ENCODE results near the gene RASD1. TPM values are rescaled to one million over a fixed set of nuclear protein-coding genes. Genes with fewer than 3 reads are reported as not detected.

Gene RASD1
- total RNA-seq, 1 donor from 2014 or later = 0.96 TPM

Other genes with a start within 250 kb of the RASD1 start
- 67.2 TPM for gene COPS3, start 215.1 kb downstream of the RASD1 start, total RNA-seq (ENCODE audit: insufficient read depth, low replicate concordance)
- gene NT5M, start 193.0 kb downstream of the RASD1 start, total RNA-seq (ENCODE audit: insufficient read depth, low replicate concordance) = 8.4 TPM
- gene MED9, start 19.4 kb downstream of the RASD1 start, total RNA-seq (ENCODE audit: insufficient read depth, low replicate concordance) = 24.1 TPM
- 23.4 TPM for gene PEMT, start 95.3 kb upstream of the RASD1 start, total RNA-seq (ENCODE audit: insufficient read depth, low replicate concordance)
- gene RAI1, start 185.1 kb upstream of the RASD1 start, total RNA-seq (ENCODE audit: insufficient read depth, low replicate concordance) = 6.3 TPM